ENCODE measurements around the gene SBNO2. TPM values are rescaled to one million over a fixed set of nuclear protein-coding genes. Genes with fewer than 3 reads are reported as not detected.

SBNO2 gene
- total RNA-seq, 1 donor from 2014 or later = 125 TPM

DNA sequence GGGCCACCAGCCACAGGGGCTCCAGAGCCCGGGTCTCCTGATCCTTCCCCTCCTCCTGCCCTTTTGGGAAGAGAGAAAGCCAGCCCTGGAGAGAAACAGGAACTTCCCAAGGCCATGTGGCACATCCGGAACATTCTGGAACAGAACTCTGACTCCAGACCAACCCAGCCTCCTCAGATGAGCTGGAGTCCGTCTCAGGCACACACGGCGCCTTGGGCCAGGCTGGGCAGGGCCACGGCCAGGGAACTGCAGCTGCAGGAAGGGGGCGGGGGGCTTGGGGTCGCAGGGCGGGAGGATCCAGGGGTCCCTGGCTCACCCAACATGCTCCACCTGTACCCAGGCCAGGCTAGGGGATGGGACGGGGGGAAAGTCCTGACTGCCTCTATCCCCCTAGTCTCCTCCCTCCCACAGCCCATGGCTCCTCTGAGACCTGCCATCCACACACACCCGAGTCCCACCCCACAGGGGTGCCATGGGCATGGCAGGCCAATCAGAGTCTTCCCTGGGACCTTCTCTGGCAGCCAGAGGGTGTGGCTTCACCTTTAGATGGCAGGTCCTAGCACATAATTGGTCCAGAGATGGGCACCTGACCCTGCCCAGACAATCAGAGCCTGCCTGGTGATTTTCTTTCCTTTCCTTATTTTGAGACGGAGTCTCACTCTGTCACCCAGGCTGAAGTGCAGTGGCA is 22.9 kb downstream of the SBNO2 start:
- Histone ChIP-seq H3K27me3 (no peaks in the 10 kb centered on the region), H3K36me3 (peaks cover 51% of the 10 kb centered on the region), H3K4me3 (no peak overlapping the region), H3K27ac (peak overlapping the region; percentile 80), H3K4me1 (peaks cover 49% of the 10 kb centered on the region), H3K9me3 (no peaks in the 10 kb centered on the region)
- DNase-seq (no peak), ATAC-seq (peak; percentile 5)
- TF ChIP-seq, protein P1, sequence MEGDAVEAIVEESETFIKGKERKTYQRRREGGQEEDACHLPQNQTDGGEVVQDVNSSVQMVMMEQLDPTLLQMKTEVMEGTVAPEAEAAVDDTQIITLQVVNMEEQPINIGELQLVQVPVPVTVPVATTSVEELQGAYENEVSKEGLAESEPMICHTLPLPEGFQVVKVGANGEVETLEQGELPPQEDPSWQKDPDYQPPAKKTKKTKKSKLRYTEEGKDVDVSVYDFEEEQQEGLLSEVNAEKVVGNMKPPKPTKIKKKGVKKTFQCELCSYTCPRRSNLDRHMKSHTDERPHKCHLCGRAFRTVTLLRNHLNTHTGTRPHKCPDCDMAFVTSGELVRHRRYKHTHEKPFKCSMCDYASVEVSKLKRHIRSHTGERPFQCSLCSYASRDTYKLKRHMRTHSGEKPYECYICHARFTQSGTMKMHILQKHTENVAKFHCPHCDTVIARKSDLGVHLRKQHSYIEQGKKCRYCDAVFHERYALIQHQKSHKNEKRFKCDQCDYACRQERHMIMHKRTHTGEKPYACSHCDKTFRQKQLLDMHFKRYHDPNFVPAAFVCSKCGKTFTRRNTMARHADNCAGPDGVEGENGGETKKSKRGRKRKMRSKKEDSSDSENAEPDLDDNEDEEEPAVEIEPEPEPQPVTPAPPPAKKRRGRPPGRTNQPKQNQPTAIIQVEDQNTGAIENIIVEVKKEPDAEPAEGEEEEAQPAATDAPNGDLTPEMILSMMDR (IDR thresholded peaks at IDR 0.05) = no peak
- intact Hi-C loops (cut with DNase I) = no loop called here

GRCh38 chr19:1150333-1151036 is 23.6 kb downstream of the SBNO2 start:
- DNase-seq = no peak
- Histone ChIP-seq H3K36me3 (peaks cover 56% of the 10 kb centered on the region), H3K4me1 (peaks cover 42% of the 10 kb centered on the region), H3K4me3 (no peak overlapping the region), H3K9me3 (no peaks in the 10 kb centered on the region), H3K27ac (peak overlapping the region; percentile 80), H3K27me3 (no peaks in the 10 kb centered on the region)
- TF ChIP-seq, protein P1 (IDR thresholded peaks at IDR 0.05) = no peak
- ATAC-seq = no peak
- intact Hi-C loops (cut with DNase I) = no loop called here

- peaks cover 58% of the 10 kb centered on the region for H3K36me3 ChIP-seq
These were observed 24.6 kb downstream of the SBNO2 start for GRCh38 chr19:1149259-1150045.

DNA sequence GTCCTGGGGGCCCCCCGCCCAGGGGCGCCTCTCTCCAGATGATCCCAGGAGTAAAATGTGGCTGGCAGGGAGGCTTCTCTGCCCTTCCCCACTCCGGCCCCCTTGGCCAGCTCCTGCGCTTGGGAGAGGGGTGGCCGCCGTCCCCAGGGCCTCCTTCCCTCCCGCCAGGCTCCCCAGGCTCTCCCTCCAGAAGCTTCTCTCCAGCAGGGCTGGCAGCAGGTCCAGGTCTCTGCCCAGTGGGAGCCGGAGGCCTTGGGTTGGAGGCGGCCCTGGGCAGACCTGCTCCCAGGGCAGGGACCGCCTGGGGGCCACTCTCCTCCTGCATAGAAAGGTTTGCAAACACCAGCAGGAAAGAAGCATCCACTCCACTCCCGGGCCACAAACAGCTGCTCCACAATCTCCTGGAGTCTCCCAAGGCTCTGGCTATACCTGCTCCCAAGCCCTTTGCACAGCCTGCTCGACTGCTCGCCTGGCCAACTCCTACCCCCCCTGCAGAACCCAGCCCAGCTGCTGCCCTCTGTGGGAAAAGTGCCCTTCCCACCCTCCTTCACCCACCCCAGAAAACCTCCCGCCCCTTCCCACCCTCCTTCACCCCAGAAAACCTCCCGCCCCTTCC is 26.0 kb downstream of the SBNO2 start:
- DNase-seq (no peak), ATAC-seq (peak; percentile 2)
- H3K27me3 ChIP-seq = no peaks in the 10 kb centered on the region
- intact Hi-C loops (cut with DNase I) = no loop called here
- no peak overlapping the region for H3K4me3 ChIP-seq
- H3K9me3 ChIP-seq = no peaks in the 10 kb centered on the region
- peaks cover 60% of the 10 kb centered on the region for H3K36me3 ChIP-seq
- H3K4me1 ChIP-seq = peaks cover 25% of the 10 kb centered on the region
- TF ChIP-seq, protein P1 (IDR thresholded peaks at IDR 0.05) = no peak
- no peak overlapping the region for H3K27ac ChIP-seq

More at GRCh38 chr19:1149259-1150045, 24.6 kb downstream of the SBNO2 start:
- no peaks in the 10 kb centered on the region for H3K27me3 ChIP-seq
- intact Hi-C loops (cut with DNase I) = no loop called here
- ATAC-seq (no peak), DNase-seq (no peak)
- no peak overlapping the region for H3K4me3 ChIP-seq
- peak overlapping the region; percentile 80 for H3K27ac ChIP-seq
- peaks cover 33% of the 10 kb centered on the region for H3K4me1 ChIP-seq
- TF ChIP-seq, protein P1 (IDR thresholded peaks at IDR 0.05) = no peak
- H3K9me3 ChIP-seq = no peaks in the 10 kb centered on the region
